Measurements from ENCODE around the gene ARHGAP6.

The ARHGAP6 gene

GRCh38 chrX:11434607-11435006, 231.1 kb downstream of the ARHGAP6 start:
- TF ChIP-seq CTCF (IDR thresholded peaks at IDR 0.05; ENCODE audit: control insufficient read depth, extremely low read depth, insufficient read depth): no peak
- no peak overlapping the region for H3K4me3 ChIP-seq (ENCODE audit: low read depth, low read length)
- no peak for DNase-seq (ENCODE audit: low read depth)

GRCh38 chrX:11431786-11432185, 233.9 kb downstream of the ARHGAP6 start:
- no peak for DNase-seq (ENCODE audit: low read depth)
- TF ChIP-seq CTCF (IDR thresholded peaks at IDR 0.05; ENCODE audit: control insufficient read depth, extremely low read depth, insufficient read depth): no peak
- no peak overlapping the region for H3K4me3 ChIP-seq (ENCODE audit: low read depth, low read length)

- no peak for TF ChIP-seq CTCF (IDR thresholded peaks at IDR 0.05; ENCODE audit: control insufficient read depth, extremely low read depth, insufficient read depth)
- DNase-seq (ENCODE audit: low read depth): no peak
- no peak overlapping the region for H3K4me3 ChIP-seq (ENCODE audit: low read depth, low read length)
Measured at GRCh38 chrX:11430271-11430670, 235.4 kb downstream of the ARHGAP6 start.

GRCh38 chrX:11429538-11430085, 236.1 kb downstream of the ARHGAP6 start:
- TF ChIP-seq CTCF (IDR thresholded peaks at IDR 0.05; ENCODE audit: control insufficient read depth, extremely low read depth, insufficient read depth): no peak
- DNase-seq (ENCODE audit: low read depth): no peak
- no peak overlapping the region for H3K4me3 ChIP-seq (ENCODE audit: low read depth, low read length)

- peak; percentile 54 for TF ChIP-seq CTCF (IDR thresholded peaks at IDR 0.05; ENCODE audit: control insufficient read depth, extremely low read depth, insufficient read depth)
- H3K4me3 ChIP-seq (ENCODE audit: low read depth, low read length): peak overlapping the region; percentile 75
- DNase-seq (ENCODE audit: low read depth): no peak
Measured at GRCh38 chrX:11427453-11428071, 238.2 kb downstream of the ARHGAP6 start.

- DNase-seq (ENCODE audit: low read depth): no peak
- peak overlapping the region; percentile 75 for H3K4me3 ChIP-seq (ENCODE audit: low read depth, low read length)
- no peak for TF ChIP-seq CTCF (IDR thresholded peaks at IDR 0.05; ENCODE audit: control insufficient read depth, extremely low read depth, insufficient read depth)
Measured at GRCh38 chrX:11426712-11427452, 238.8 kb downstream of the ARHGAP6 start.
